ENCODE data around the gene GLE1.

GLE1 gene

GRCh38 chr9:128469070-128469469 lies 35.4 kb upstream of the GLE1 start:
- no peak for TF ChIP-seq CTCF (IDR thresholded peaks at IDR 0.05; ENCODE audit: borderline replicate concordance, control extremely low read depth, extremely low read depth, insufficient read depth, missing control alignments)
- in situ Hi-C loops (cut with MboI; ENCODE audit: low sequenced_read_pairs, unreplicated experiment) = no loop called here
- DNase-seq (ENCODE audit: low spot score) = no peak

- in situ Hi-C loops (cut with MboI; ENCODE audit: low sequenced_read_pairs, unreplicated experiment) = no loop called here
- TF ChIP-seq CTCF (IDR thresholded peaks at IDR 0.05; ENCODE audit: borderline replicate concordance, control extremely low read depth, extremely low read depth, insufficient read depth, missing control alignments) = no peak
- no peak for DNase-seq (ENCODE audit: low spot score)
Measured at GRCh38 chr9:128470560-128470959, 34.0 kb upstream of the GLE1 start.

GRCh38 chr9:128473104-128473503 lies 31.4 kb upstream of the GLE1 start:
- no peak for TF ChIP-seq CTCF (IDR thresholded peaks at IDR 0.05; ENCODE audit: borderline replicate concordance, control extremely low read depth, extremely low read depth, insufficient read depth, missing control alignments)
- DNase-seq (ENCODE audit: low spot score) = no peak
- in situ Hi-C loops (cut with MboI; ENCODE audit: low sequenced_read_pairs, unreplicated experiment) = no loop called here

- TF ChIP-seq CTCF (IDR thresholded peaks at IDR 0.05; ENCODE audit: borderline replicate concordance, control extremely low read depth, extremely low read depth, insufficient read depth, missing control alignments) = no peak
- in situ Hi-C loops (cut with MboI; ENCODE audit: low sequenced_read_pairs, unreplicated experiment) = no loop called here
- no peak for DNase-seq (ENCODE audit: low spot score)
Measured at GRCh38 chr9:128475867-128476266, 28.7 kb upstream of the GLE1 start.

- in situ Hi-C loops (cut with MboI; ENCODE audit: low sequenced_read_pairs, unreplicated experiment) = no loop called here
- TF ChIP-seq CTCF (IDR thresholded peaks at IDR 0.05; ENCODE audit: borderline replicate concordance, control extremely low read depth, extremely low read depth, insufficient read depth, missing control alignments) = no peak
- no peak for DNase-seq (ENCODE audit: low spot score)
Measured at GRCh38 chr9:128479262-128479661, 25.3 kb upstream of the GLE1 start.

- DNase-seq (ENCODE audit: low spot score) = no peak
- no peak for TF ChIP-seq CTCF (IDR thresholded peaks at IDR 0.05; ENCODE audit: borderline replicate concordance, control extremely low read depth, extremely low read depth, insufficient read depth, missing control alignments)
- in situ Hi-C loops (cut with MboI; ENCODE audit: low sequenced_read_pairs, unreplicated experiment) = no loop called here
Measured at GRCh38 chr9:128481561-128481960, 23.0 kb upstream of the GLE1 start.

GRCh38 chr9:128482186-128482585 lies 22.3 kb upstream of the GLE1 start:
- no peak for DNase-seq (ENCODE audit: low spot score)
- no peak for TF ChIP-seq CTCF (IDR thresholded peaks at IDR 0.05; ENCODE audit: borderline replicate concordance, control extremely low read depth, extremely low read depth, insufficient read depth, missing control alignments)
- in situ Hi-C loops (cut with MboI; ENCODE audit: low sequenced_read_pairs, unreplicated experiment) = no loop called here
